Stimulated activated naive B cell treated with anti-CD40 and anti-IgM and Interleukin-4, amounts not matched to agents 10 μg/mL and 1 μg/mL and 100 μg/mL, for 72 hours (primary cell): ENCODE results near the gene TIMM13.
"Not testable (repeated sequence)": the region's sequence is repeated elsewhere in the genome, so short reads cannot be mapped to it uniquely, and the experiment has no call there.

ENCODE experiments used
- ATAC-seq, 2 donors: fragments of 150-1000 bp; cut with Tn5 transposase; replicated peaks; 2 replicates each; pipeline ENCODE4 v1.10.0; 2021; ENCODE audit warnings: moderate library complexity in 1 of 2
- DNase-seq: peaks from one replicate; pipeline ENCODE4 v3.0.0; 2021
- H3K27ac Mint-ChIP-seq: one replicate; pipeline ENCODE4 v1.8.0; 2022; ENCODE audit warnings: mild to moderate bottlenecking, mixed read lengths
- H3K27me3 Mint-ChIP-seq, 2 donors: one replicate each; pipeline ENCODE4 v1.8.0; 2022; ENCODE audit warnings: mixed read lengths in 2 of 2
- H3K36me3 Mint-ChIP-seq, 2 donors: one replicate each; pipeline ENCODE4 v1.8.0; 2022; ENCODE audit warnings: mixed read lengths in 2 of 2, mild to moderate bottlenecking in 1 of 2
- H3K4me1 Mint-ChIP-seq, 2 donors: one replicate each; pipeline ENCODE4 v1.8.0; 2022; ENCODE audit warnings: mixed read lengths in 2 of 2, mild to moderate bottlenecking in 1 of 2
- H3K4me3 Mint-ChIP-seq, 2 donors: one replicate each; pipeline ENCODE4 v1.8.0; 2022; ENCODE audit warnings: mild to moderate bottlenecking in 2 of 2, mixed read lengths in 2 of 2, moderate library complexity in 1 of 2
- H3K9me3 Mint-ChIP-seq, 2 donors: one replicate each; pipeline ENCODE4 v1.8.0; 2022; ENCODE audit warnings: mixed read lengths in 2 of 2, mild to moderate bottlenecking in 1 of 2

TIMM13 gene

GRCh38 chr19:2461751-2462634, 34.6 kb upstream of the TIMM13 start:
- DNase-seq = peak; percentile 57
- H3K9me3 Mint-ChIP-seq = no peaks in the 10 kb centered on the region
- peak overlapping the region; percentile 89 to 95 for H3K4me3 Mint-ChIP-seq
- H3K36me3 Mint-ChIP-seq = no peaks in the 10 kb centered on the region
- peak overlapping the region; percentile 71 for H3K27ac Mint-ChIP-seq
- ATAC-seq = peak; percentile 76 to 88
- peaks cover 12 to 27% of the 10 kb centered on the region in 2 donors for H3K4me1 Mint-ChIP-seq
- peaks cover 0 to 16% of the 10 kb centered on the region in 2 donors for H3K27me3 Mint-ChIP-seq

- ATAC-seq (no peak), DNase-seq (no peak)
- Mint-ChIP-seq H3K36me3 (peaks cover under 1 to 2% of the 10 kb centered on the region in 2 donors), H3K27ac (no peak overlapping the region), H3K27me3 (peaks cover 0 to 16% of the 10 kb centered on the region in 2 donors), H3K9me3 (no peaks in the 10 kb centered on the region), H3K4me1 (peaks cover 13 to 36% of the 10 kb centered on the region in 2 donors), H3K4me3 (no peak overlapping the region)
Observed at GRCh38 chr19:2460245-2460644, 32.9 kb upstream of the TIMM13 start.

- not testable (repeated sequence) for ATAC-seq, H3K9me3 Mint-ChIP-seq, H3K4me3 Mint-ChIP-seq, H3K36me3 Mint-ChIP-seq, H3K27ac Mint-ChIP-seq, DNase-seq
- peaks cover 0 to 16% of the 10 kb centered on the region in 2 donors for H3K27me3 Mint-ChIP-seq
- peaks cover 23 to 51% of the 10 kb centered on the region in 2 donors for H3K4me1 Mint-ChIP-seq
Observed at GRCh38 chr19:2458776-2459175, 31.4 kb upstream of the TIMM13 start.

- no peaks in the 10 kb centered on the region for H3K9me3 Mint-ChIP-seq
- H3K36me3 Mint-ChIP-seq = peaks cover 2 to 7% of the 10 kb centered on the region in 2 donors
- no peak overlapping the region for H3K27ac Mint-ChIP-seq
- ATAC-seq = no peak
- DNase-seq = no peak
- H3K4me1 Mint-ChIP-seq = peaks cover 27 to 58% of the 10 kb centered on the region in 2 donors
- H3K4me3 Mint-ChIP-seq = no peak overlapping the region
- peaks cover 0 to 16% of the 10 kb centered on the region in 2 donors for H3K27me3 Mint-ChIP-seq
Observed at GRCh38 chr19:2458054-2458453, 30.7 kb upstream of the TIMM13 start.

GRCh38 chr19:2457394-2458037, 30.1 kb upstream of the TIMM13 start:
- H3K27ac Mint-ChIP-seq = peak overlapping the region; percentile 93
- DNase-seq = no peak
- H3K36me3 Mint-ChIP-seq = peaks cover 2 to 7% of the 10 kb centered on the region in 2 donors
- peaks cover 0 to 16% of the 10 kb centered on the region in 2 donors for H3K27me3 Mint-ChIP-seq
- peaks cover 28 to 62% of the 10 kb centered on the region in 2 donors for H3K4me1 Mint-ChIP-seq
- peak overlapping the region; percentile 85 to 88 for H3K4me3 Mint-ChIP-seq
- no peak for ATAC-seq
- H3K9me3 Mint-ChIP-seq = no peaks in the 10 kb centered on the region

- peak overlapping the region; percentile 93 for H3K27ac Mint-ChIP-seq
- peak; percentile 55 for DNase-seq
Observed at GRCh38 chr19:2455851-2456570, 28.6 kb upstream of the TIMM13 start.

GRCh38 chr19:2454962-2455850, 27.8 kb upstream of the TIMM13 start:
- Mint-ChIP-seq H3K27me3 (peaks cover 0 to 3% of the 10 kb centered on the region in 2 donors), H3K27ac (peak overlapping the region; percentile 86), H3K9me3 (no peaks in the 10 kb centered on the region), H3K4me3 (peak overlapping the region; percentile 76 to 94), H3K4me1 (peaks cover 27 to 51% of the 10 kb centered on the region in 2 donors), H3K36me3 (peaks cover 5 to 14% of the 10 kb centered on the region in 2 donors)
- DNase-seq (no peak), ATAC-seq (no peak)

More at GRCh38 chr19:2455851-2456570, 28.6 kb upstream of the TIMM13 start:
- peaks cover 3 to 11% of the 10 kb centered on the region in 2 donors for H3K36me3 Mint-ChIP-seq
- H3K27me3 Mint-ChIP-seq = peaks cover 0 to 5% of the 10 kb centered on the region in 2 donors
- H3K9me3 Mint-ChIP-seq = no peaks in the 10 kb centered on the region
- ATAC-seq = peak; percentile 65
- H3K4me1 Mint-ChIP-seq = peaks cover 27 to 51% of the 10 kb centered on the region in 2 donors
- peak overlapping the region; percentile 90 to 94 for H3K4me3 Mint-ChIP-seq

GRCh38 chr19:2454199-2454961, 27.0 kb upstream of the TIMM13 start:
- H3K4me1 Mint-ChIP-seq = peaks cover 27 to 50% of the 10 kb centered on the region in 2 donors
- no peaks in the 10 kb centered on the region for H3K9me3 Mint-ChIP-seq
- H3K27ac Mint-ChIP-seq = peak overlapping the region; percentile 71
- H3K27me3 Mint-ChIP-seq = no peaks in the 10 kb centered on the region
- peak overlapping the region; percentile 76 to 94 for H3K4me3 Mint-ChIP-seq
- H3K36me3 Mint-ChIP-seq = peaks cover 8 to 17% of the 10 kb centered on the region in 2 donors
- DNase-seq (no peak), ATAC-seq (no peak)

GRCh38 chr19:2453431-2454025, 26.1 kb upstream of the TIMM13 start:
- Mint-ChIP-seq H3K4me3 (no peak overlapping the region), H3K27ac (no peak overlapping the region), H3K27me3 (no peaks in the 10 kb centered on the region), H3K36me3 (peaks cover 10 to 17% of the 10 kb centered on the region in 2 donors), H3K4me1 (peaks cover 27 to 50% of the 10 kb centered on the region in 2 donors), H3K9me3 (no peaks in the 10 kb centered on the region)
- DNase-seq = no peak
- ATAC-seq = no peak

GRCh38 chr19:2451741-2452140, 24.4 kb upstream of the TIMM13 start:
- H3K36me3 Mint-ChIP-seq = peaks cover 11 to 23% of the 10 kb centered on the region in 2 donors
- H3K4me3 Mint-ChIP-seq = no peak overlapping the region
- H3K4me1 Mint-ChIP-seq = peaks cover 28 to 57% of the 10 kb centered on the region in 2 donors
- H3K27me3 Mint-ChIP-seq = no peaks in the 10 kb centered on the region
- no peak for DNase-seq
- no peak for ATAC-seq
- no peak overlapping the region for H3K27ac Mint-ChIP-seq
- no peaks in the 10 kb centered on the region for H3K9me3 Mint-ChIP-seq

- peaks cover 12 to 29% of the 10 kb centered on the region in 2 donors for H3K36me3 Mint-ChIP-seq
- no peak for DNase-seq
- H3K4me1 Mint-ChIP-seq = peaks cover 34 to 63% of the 10 kb centered on the region in 2 donors
- H3K9me3 Mint-ChIP-seq = no peaks in the 10 kb centered on the region
- H3K27ac Mint-ChIP-seq = no peak overlapping the region
- no peaks in the 10 kb centered on the region for H3K27me3 Mint-ChIP-seq
- H3K4me3 Mint-ChIP-seq = no peak overlapping the region
- ATAC-seq = no peak
Observed at GRCh38 chr19:2451138-2451537, 23.8 kb upstream of the TIMM13 start.

- no peaks in the 10 kb centered on the region for H3K27me3 Mint-ChIP-seq
- no peak for DNase-seq
- peaks cover 27 to 45% of the 10 kb centered on the region in 2 donors for H3K4me1 Mint-ChIP-seq
- H3K36me3 Mint-ChIP-seq = peaks cover 15 to 27% of the 10 kb centered on the region in 2 donors
- H3K4me3 Mint-ChIP-seq = no peak overlapping the region
- ATAC-seq = no peak
- no peak overlapping the region for H3K27ac Mint-ChIP-seq
- H3K9me3 Mint-ChIP-seq = no peaks in the 10 kb centered on the region
Observed at GRCh38 chr19:2449019-2449418, 21.6 kb upstream of the TIMM13 start.
